ENCODE measurements around the gene RAB28.

DNA sequence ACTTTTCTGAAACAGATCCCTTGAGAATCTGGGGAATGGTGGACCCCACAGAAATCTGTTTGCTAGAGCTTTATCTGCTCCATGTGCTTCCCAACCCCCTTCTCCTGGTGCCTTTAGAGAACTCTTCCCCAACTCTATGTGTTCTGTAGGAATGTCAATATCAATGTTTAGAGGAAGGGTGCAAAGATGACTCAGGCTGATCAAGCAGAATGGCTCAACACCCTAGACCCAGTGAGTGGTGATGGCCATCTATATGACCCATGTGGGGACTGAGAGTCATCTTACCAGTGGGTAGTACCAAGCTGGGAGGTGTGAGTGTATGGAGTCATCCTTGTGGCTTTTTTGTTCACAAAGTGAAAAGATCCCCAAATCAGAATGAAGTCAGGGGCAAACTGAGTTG is 143.5 kb downstream of the RAB28 start:
- TF ChIP-seq ZFP3 (CRISPR knock-in tag; IDR thresholded peaks at IDR 0.05) (no peak), ZNF70 (CRISPR knock-in tag; IDR thresholded peaks at IDR 0.05) (no peak), ZNF8 (CRISPR knock-in tag; IDR thresholded peaks at IDR 0.05) (no peak), TSHZ2 (CRISPR knock-in tag; IDR thresholded peaks at IDR 0.05) (no peak), ZFP30 (CRISPR knock-in tag; IDR thresholded peaks at IDR 0.05) (no peak), TCF4 (CRISPR knock-in tag; IDR thresholded peaks at IDR 0.05; ENCODE audit: borderline replicate concordance) (no peak), RARB (CRISPR knock-in tag; IDR thresholded peaks at IDR 0.05) (no peak), ARNTL (CRISPR knock-in tag; IDR thresholded peaks at IDR 0.05; ENCODE audit: borderline replicate concordance, low read depth) (no peak), PATZ1 (CRISPR knock-in tag; IDR thresholded peaks at IDR 0.05; ENCODE audit: borderline replicate concordance) (no peak), SNAI2 (CRISPR knock-in tag; IDR thresholded peaks at IDR 0.05) (no peak), ZC3H10 (CRISPR knock-in tag; IDR thresholded peaks at IDR 0.05) (no peak)
- TF ChIP-seq, protein P1, sequence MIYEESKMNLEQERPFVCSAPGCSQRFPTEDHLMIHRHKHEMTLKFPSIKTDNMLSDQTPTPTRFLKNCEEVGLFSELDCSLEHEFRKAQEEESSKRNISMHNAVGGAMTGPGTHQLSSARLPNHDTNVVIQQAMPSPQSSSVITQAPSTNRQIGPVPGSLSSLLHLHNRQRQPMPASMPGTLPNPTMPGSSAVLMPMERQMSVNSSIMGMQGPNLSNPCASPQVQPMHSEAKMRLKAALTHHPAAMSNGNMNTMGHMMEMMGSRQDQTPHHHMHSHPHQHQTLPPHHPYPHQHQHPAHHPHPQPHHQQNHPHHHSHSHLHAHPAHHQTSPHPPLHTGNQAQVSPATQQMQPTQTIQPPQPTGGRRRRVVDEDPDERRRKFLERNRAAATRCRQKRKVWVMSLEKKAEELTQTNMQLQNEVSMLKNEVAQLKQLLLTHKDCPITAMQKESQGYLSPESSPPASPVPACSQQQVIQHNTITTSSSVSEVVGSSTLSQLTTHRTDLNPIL (CRISPR knock-in tag; IDR thresholded peaks at IDR 0.05; ENCODE audit: low read depth) = no peak
- TF ChIP-seq, protein P2, sequence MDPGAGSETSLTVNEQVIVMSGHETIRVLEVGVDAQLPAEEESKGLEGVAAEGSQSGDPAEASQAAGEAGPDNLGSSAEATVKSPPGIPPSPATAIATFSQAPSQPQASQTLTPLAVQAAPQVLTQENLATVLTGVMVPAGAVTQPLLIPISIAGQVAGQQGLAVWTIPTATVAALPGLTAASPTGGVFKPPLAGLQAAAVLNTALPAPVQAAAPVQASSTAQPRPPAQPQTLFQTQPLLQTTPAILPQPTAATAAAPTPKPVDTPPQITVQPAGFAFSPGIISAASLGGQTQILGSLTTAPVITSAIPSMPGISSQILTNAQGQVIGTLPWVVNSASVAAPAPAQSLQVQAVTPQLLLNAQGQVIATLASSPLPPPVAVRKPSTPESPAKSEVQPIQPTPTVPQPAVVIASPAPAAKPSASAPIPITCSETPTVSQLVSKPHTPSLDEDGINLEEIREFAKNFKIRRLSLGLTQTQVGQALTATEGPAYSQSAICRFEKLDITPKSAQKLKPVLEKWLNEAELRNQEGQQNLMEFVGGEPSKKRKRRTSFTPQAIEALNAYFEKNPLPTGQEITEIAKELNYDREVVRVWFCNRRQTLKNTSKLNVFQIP (CRISPR knock-in tag; IDR thresholded peaks at IDR 0.05; ENCODE audit: borderline replicate concordance, low read depth) = no peak
- TF ChIP-seq, protein P3, sequence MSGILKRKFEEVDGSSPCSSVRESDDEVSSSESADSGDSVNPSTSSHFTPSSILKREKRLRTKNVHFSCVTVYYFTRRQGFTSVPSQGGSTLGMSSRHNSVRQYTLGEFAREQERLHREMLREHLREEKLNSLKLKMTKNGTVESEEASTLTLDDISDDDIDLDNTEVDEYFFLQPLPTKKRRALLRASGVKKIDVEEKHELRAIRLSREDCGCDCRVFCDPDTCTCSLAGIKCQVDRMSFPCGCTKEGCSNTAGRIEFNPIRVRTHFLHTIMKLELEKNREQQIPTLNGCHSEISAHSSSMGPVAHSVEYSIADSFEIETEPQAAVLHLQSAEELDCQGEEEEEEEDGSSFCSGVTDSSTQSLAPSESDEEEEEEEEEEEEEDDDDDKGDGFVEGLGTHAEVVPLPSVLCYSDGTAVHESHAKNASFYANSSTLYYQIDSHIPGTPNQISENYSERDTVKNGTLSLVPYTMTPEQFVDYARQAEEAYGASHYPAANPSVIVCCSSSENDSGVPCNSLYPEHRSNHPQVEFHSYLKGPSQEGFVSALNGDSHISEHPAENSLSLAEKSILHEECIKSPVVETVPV (CRISPR knock-in tag; IDR thresholded peaks at IDR 0.05) = no peak
